Esophagus squamous epithelium (tissue), 5 donors: ENCODE measurements around the gene PPID. TPM values are rescaled to one million over a fixed set of nuclear protein-coding genes. Genes with fewer than 3 reads are reported as not detected.

ENCODE experiments used
- DNase-seq: peaks from one replicate; lab custom pipeline; 2025; lab: John Stamatoyannopoulos, UW
- H3K27ac ChIP-seq, 4 donors: fragments of 200-600 bp; sonication (generic); one replicate each; pipeline ENCODE4 v1.5.1; 2016 to 2019; ENCODE audit warnings: mild to moderate bottlenecking in 1 of 4
- H3K27me3 ChIP-seq, 4 donors: fragments of 200-600 bp; sonication (generic); 1 replicate in 3 of 4; 2 replicates in 1 of 4; pipeline versions ENCODE4 v1.5.1 to v1.6.0; 2017 to 2021; ENCODE audit warnings: antibody characterized with exemption in 1 of 4
- H3K36me3 ChIP-seq, 3 donors: fragments of 200-600 bp; sonication (generic); one replicate each; pipeline ENCODE4 v1.5.1; 2016 to 2019
- H3K4me1 ChIP-seq, 3 donors: fragments of 200-600 bp; sonication (generic); one replicate each; pipeline ENCODE4 v1.5.1; 2017 to 2019
- H3K4me3 ChIP-seq, 4 donors: fragments of 200-600 bp; sonication (generic); 1 replicate in 3 of 4; 2 replicates in 1 of 4; pipeline ENCODE4 v1.5.1; 2016 to 2019; ENCODE audit warnings: mild to moderate bottlenecking in 2 of 4, moderate library complexity in 1 of 4
- H3K9me3 ChIP-seq, 3 donors: fragments of 200-600 bp; sonication (generic); one replicate each; pipeline ENCODE4 v1.5.1; 2016 to 2019
- CTCF ChIP-seq, 6 experiments: fragments of 450-650 bp in 4 of 6; fragments of 200-600 bp in 2 of 6; sonication (generic) in 2 of 6; IDR thresholded peaks; one replicate each; pipeline ENCODE4 v1.5.1; 2016 to 2019; ENCODE audit warnings: antibody characterized with exemption in 6 of 6, mild to moderate bottlenecking in 4 of 6, moderate library complexity in 4 of 6
- POLR2A ChIP-seq, 4 donors: fragments of 450-650 bp; IDR thresholded peaks; one replicate each; pipeline ENCODE4 v1.6.1; 2017; ENCODE audit warnings: antibody characterized with exemption in 4 of 4, mild to moderate bottlenecking in 4 of 4, moderate library complexity in 3 of 4
- WGBS, 2 donors: methylation state at CpG; one replicate each; pipeline ENCODE4 v1.1.5; 2018; 5-methylcytosine and 5-hydroxymethylcytosine counted together
- intact Hi-C: fragments of 100-400 bp; cut with DNase I; formaldehyde crosslinking; loops from one replicate; pipeline ENCODE4 v1.15.0; 2022
- total RNA-seq, 4 donors: library from RNA; depleted of rRNA; stranded (reverse); fragments of >200 nt; gene quantifications; one replicate each; pipeline ENCODE4 v1.1.0, GENCODE V29; 2016
- donor health status: DM: yes; HTN: yes; CAD: no.

PPID gene
- total RNA-seq, 4 donors from 2014 or later = 14.1 to 24.8 (median 21.5) TPM

GRCh38 chr4:158738866-158739265 is 15.7 kb upstream of the PPID start:
- WGBS, 2 donors = 91 to 96% methylated on average over 2 of the region's 2 CpGs
- no peak for TF ChIP-seq POLR2A (IDR thresholded peaks at IDR 0.05)
- TF ChIP-seq CTCF (IDR thresholded peaks at IDR 0.05) = no peak

GRCh38 chr4:158729716-158730559 is 6.7 kb upstream of the PPID start:
- no peak for DNase-seq
- H3K27me3 ChIP-seq = peaks cover 0 to 14% (median 0%) of the 10 kb centered on the region in 4 donors
- intact Hi-C loops = loop anchor here (5.0 kb wide), 1 partner anchor 117 kb away; no protein-coding TSS in a partner anchor
- H3K4me3 ChIP-seq = no peak overlapping the region
- WGBS, 2 donors = 16 to 20% methylated on average over 5 of the region's 5 CpGs
- H3K27ac ChIP-seq = no peak overlapping the region
- no peaks in the 10 kb centered on the region for H3K9me3 ChIP-seq
- TF ChIP-seq CTCF (IDR thresholded peaks at IDR 0.05) = peak; percentile 46 to 90 (median 85)
- no peak for TF ChIP-seq POLR2A (IDR thresholded peaks at IDR 0.05)
- no peaks in the 10 kb centered on the region for H3K4me1 ChIP-seq
- no peaks in the 10 kb centered on the region for H3K36me3 ChIP-seq

More at GRCh38 chr4:158738866-158739265, 15.7 kb upstream of the PPID start:
- no peaks in the 10 kb centered on the region for H3K27me3 ChIP-seq
- H3K36me3 ChIP-seq = no peaks in the 10 kb centered on the region
- no peaks in the 10 kb centered on the region for H3K9me3 ChIP-seq
- H3K4me1 ChIP-seq = peaks cover 0 to 16% (median 0%) of the 10 kb centered on the region in 3 donors
- no peak overlapping the region for H3K27ac ChIP-seq
- no peak for DNase-seq
- intact Hi-C loops = no loop called here
- no peak overlapping the region for H3K4me3 ChIP-seq

- H3K4me3 ChIP-seq = no peak overlapping the region
- DNase-seq = no peak
- no peak overlapping the region for H3K27ac ChIP-seq
- H3K4me1 ChIP-seq = peaks cover 0 to 6% (median 0%) of the 10 kb centered on the region in 3 donors
- TF ChIP-seq CTCF (IDR thresholded peaks at IDR 0.05) (no peak), POLR2A (IDR thresholded peaks at IDR 0.05) (no peak)
- H3K36me3 ChIP-seq = no peaks in the 10 kb centered on the region
- H3K9me3 ChIP-seq = no peaks in the 10 kb centered on the region
- WGBS, 2 donors = 54 to 56% methylated on average over 1 of the region's 1 CpG
- H3K27me3 ChIP-seq = peaks cover 0 to 14% (median 0%) of the 10 kb centered on the region in 4 donors
- intact Hi-C loops = no loop called here
These were observed 5.0 kb upstream of the PPID start for GRCh38 chr4:158728236-158728635.

- peaks cover 6 to 17% (median 7%) of the 10 kb centered on the region in 3 donors for H3K4me1 ChIP-seq
- H3K36me3 ChIP-seq = no peaks in the 10 kb centered on the region
- TF ChIP-seq CTCF (IDR thresholded peaks at IDR 0.05) = no peak
- TF ChIP-seq POLR2A (IDR thresholded peaks at IDR 0.05) = no peak
- no peak overlapping the region for H3K27ac ChIP-seq
- DNase-seq = no peak
- H3K4me3 ChIP-seq = no peak overlapping the region
- H3K27me3 ChIP-seq = peaks cover 0 to 14% (median 0%) of the 10 kb centered on the region in 4 donors
- 74 to 80% methylated on average over 6 of the region's 6 CpGs for WGBS, 2 donors
- intact Hi-C loops = no loop called here
- no peaks in the 10 kb centered on the region for H3K9me3 ChIP-seq
These were observed 3.4 kb upstream of the PPID start for GRCh38 chr4:158726633-158727032.

- H3K27ac ChIP-seq = no peak overlapping the region
- H3K4me3 ChIP-seq = no peak overlapping the region
- peaks cover 0 to 14% (median 0%) of the 10 kb centered on the region in 4 donors for H3K27me3 ChIP-seq
- peaks cover 6 to 20% (median 7%) of the 10 kb centered on the region in 3 donors for H3K4me1 ChIP-seq
- 72 to 75% methylated on average over 4 of the region's 4 CpGs for WGBS, 2 donors
- H3K9me3 ChIP-seq = no peaks in the 10 kb centered on the region
- H3K36me3 ChIP-seq = peaks cover 0 to 17% (median 0%) of the 10 kb centered on the region in 3 donors
- DNase-seq = no peak
- TF ChIP-seq CTCF (IDR thresholded peaks at IDR 0.05) (no peak), POLR2A (IDR thresholded peaks at IDR 0.05) (no peak)
- intact Hi-C loops = no loop called here
These were observed 1.4 kb upstream of the PPID start for GRCh38 chr4:158724637-158725036.
